GM18861 (cell line): Measurements from ENCODE around the gene SCG3.
"Not testable (repeated sequence)": the region's sequence is repeated elsewhere in the genome, so short reads cannot be mapped to it uniquely, and the experiment has no call there.

Source experiments
- ATAC-seq: cut with Tn5 transposase; IDR thresholded peaks from one replicate; pipeline ENCODE4 v1.9.1; 2021; ENCODE audit not compliant: unreplicated experiment

Gene SCG3

GRCh38 chr15:51681303-51681963 is at the start of gene SCG3:
TSS of gene SCG3 (plus strand) at chr15:51681503. CDS start at chr15:51681756, 253 bp downstream.
- ATAC-seq: no peak

- ATAC-seq: no peak
Observed at GRCh38 chr15:51634591-51635198, 46.6 kb upstream of the SCG3 start.

GRCh38 chr15:51641490-51642130 is 39.7 kb upstream of the SCG3 start:
- ATAC-seq: no peak

GRCh38 chr15:51642696-51643095 is 38.6 kb upstream of the SCG3 start:
- ATAC-seq: no peak

- ATAC-seq: no peak
Observed at GRCh38 chr15:51647128-51647562, 34.2 kb upstream of the SCG3 start.

GRCh38 chr15:51648101-51648500 is 33.2 kb upstream of the SCG3 start:
- ATAC-seq: not testable (repeated sequence)

GRCh38 chr15:51648643-51649042 is 32.7 kb upstream of the SCG3 start:
- ATAC-seq: not testable (repeated sequence)

- peak; percentile 72 for ATAC-seq
Observed at GRCh38 chr15:51649659-51650521, 31.4 kb upstream of the SCG3 start.

GRCh38 chr15:51652084-51652668 is 29.1 kb upstream of the SCG3 start:
- ATAC-seq: no peak

- ATAC-seq: not testable (repeated sequence)
Observed at GRCh38 chr15:51655401-51656057, 25.8 kb upstream of the SCG3 start.

- ATAC-seq: no peak
Observed at GRCh38 chr15:51658664-51659063, 22.6 kb upstream of the SCG3 start.

GRCh38 chr15:51661072-51661471 is 20.2 kb upstream of the SCG3 start:
- no peak for ATAC-seq

- no peak for ATAC-seq
Observed at GRCh38 chr15:51667478-51667877, 13.8 kb upstream of the SCG3 start.

GRCh38 chr15:51668446-51668845 is 12.9 kb upstream of the SCG3 start:
- no peak for ATAC-seq

- no peak for ATAC-seq
Observed at GRCh38 chr15:51669381-51669780, 11.9 kb upstream of the SCG3 start.

- no peak for ATAC-seq
Observed at GRCh38 chr15:51672155-51672687, 9.1 kb upstream of the SCG3 start.

GRCh38 chr15:51672913-51673857 is 8.1 kb upstream of the SCG3 start:
- no peak for ATAC-seq

- no peak for ATAC-seq
Observed at GRCh38 chr15:51675234-51675633, 6.1 kb upstream of the SCG3 start.

- no peak for ATAC-seq
Observed at GRCh38 chr15:51677021-51677420, 4.3 kb upstream of the SCG3 start.
